ENCODE results near the gene CCNB2.
"Not testable (repeated sequence)": the region's sequence is repeated elsewhere in the genome, so short reads cannot be mapped to it uniquely, and the experiment has no call there.

CCNB2 gene

DNA sequence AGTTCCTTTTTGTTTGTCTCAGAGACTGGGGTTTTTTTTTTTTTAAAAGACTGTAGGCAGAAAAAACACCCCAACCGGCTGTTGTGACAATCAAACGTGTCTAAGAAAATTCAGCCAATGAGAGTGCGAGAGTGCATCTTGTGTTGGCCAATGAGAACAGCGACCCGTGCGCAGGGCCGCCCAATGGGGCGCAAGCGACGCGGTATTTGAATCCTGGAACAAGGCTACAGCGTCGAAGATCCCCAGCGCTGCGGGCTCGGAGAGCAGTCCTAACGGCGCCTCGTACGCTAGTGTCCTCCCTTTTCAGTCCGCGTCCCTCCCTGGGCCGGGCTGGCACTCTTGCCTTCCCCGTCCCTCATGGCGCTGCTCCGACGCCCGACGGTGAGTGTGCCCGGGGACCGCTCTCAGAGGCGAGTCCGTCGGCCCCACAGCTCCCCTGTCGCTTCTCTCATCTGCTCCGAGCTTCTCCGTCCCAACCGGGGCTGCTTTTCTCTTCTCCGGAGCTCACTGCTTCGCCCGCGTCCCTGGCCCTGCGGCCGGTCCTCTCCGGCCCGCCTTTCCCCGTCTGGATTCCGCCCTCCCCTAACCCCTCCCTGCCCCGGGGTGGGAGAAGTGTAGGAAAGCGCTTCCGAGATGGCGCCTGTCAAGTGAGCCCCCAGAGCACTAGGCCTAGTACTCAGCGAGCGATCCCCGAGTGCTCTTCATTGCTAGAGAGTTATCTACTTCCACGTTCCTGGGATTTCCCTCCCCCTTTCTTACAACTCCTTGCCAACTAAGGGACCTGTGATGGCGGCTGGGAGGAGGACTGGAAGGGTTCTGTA is at the start of gene CCNB2:
Gene CCNB2, plus strand, starts transcription at position 235 of the 821 bp plus-strand sequence. Its CDS starts 123 bp downstream, at position 358.
- DNase-seq, result peak; percentile 91 to 96

GRCh38 chr15:59059076-59059597 is 45.8 kb upstream of the CCNB2 start:
- DNase-seq, result no peak

DNA sequence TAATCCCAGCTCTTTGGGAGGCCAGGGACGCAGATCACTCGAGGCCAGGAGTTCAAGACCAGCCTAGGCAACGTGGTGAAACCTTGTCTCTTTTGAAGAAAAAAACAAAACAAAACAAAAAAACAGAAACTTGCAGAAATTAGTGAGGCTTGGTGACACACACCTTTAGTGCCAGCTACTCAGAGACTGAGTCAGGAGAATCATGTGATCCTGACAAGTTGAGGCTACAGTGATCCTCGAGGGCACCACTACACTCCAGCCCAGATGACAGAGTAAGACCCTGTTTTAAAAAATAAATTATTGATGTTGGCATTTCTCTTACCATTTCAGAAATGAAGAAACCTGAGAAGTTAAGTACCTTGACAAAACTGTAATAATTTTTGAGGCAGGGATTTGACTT is 44.6 kb upstream of the CCNB2 start:
- no peak for DNase-seq

- DNase-seq, result no peak
Measured at GRCh38 chr15:59063042-59063441, 41.9 kb upstream of the CCNB2 start.

DNA sequence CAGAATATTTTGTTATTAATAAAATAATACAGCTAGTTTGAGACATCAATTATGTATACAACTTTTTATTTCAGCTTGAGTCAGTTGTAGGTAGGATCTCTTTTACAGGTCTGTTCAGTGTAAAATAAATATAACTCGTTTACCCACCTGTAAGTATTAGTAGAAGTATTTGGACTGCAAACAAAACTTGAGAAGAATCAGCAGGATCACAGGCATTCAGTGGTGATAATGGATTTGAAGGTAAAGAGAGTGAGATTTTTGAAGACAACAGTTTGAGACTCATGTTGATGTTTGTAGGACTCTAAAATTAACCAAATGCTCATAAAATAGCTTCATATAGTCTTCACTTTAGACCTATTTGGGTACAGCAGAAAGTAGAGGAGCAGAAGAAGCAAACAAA is 35.5 kb upstream of the CCNB2 start:
- DNase-seq, result no peak

DNA sequence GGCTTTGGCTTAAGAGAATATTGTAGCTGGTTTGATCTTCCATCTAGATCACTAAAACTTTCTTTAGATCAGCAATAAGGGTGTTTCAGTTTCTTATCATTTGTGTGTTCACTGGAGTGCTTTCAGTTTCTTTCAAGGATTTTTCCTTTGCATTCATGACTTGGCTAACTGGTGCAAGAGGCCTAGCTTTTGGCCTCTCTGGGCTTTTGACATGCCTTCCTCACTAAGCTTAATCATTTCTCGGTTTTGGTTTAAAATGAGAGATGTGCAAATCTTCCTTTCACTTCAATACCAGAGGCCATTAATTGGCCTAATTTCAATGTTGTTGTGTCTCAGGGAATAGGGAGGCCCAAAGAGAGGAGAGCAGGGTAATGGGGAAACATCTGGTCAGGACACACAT is 30.3 kb upstream of the CCNB2 start:
- DNase-seq, result no peak

GRCh38 chr15:59087731-59088130 is 17.2 kb upstream of the CCNB2 start:
- DNase-seq, result no peak

DNA sequence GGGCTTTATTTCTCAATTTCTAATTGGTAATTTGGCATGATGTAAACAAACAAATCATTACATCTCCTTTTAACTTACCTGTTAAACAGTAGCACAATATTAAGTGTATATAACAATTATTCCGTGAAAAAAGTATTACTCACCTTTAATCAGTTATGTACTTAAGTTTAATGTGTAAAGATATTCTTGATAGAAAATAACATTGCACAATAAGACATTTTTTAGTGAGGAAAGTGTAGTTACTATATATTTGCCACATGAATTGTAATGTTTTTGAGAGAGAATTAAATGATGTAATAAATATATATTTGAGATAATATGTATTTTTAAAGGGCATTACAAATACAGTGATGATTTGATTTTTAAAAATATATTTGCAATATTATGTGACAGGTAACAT is 10.9 kb upstream of the CCNB2 start:
- DNase-seq, result no peak

DNA sequence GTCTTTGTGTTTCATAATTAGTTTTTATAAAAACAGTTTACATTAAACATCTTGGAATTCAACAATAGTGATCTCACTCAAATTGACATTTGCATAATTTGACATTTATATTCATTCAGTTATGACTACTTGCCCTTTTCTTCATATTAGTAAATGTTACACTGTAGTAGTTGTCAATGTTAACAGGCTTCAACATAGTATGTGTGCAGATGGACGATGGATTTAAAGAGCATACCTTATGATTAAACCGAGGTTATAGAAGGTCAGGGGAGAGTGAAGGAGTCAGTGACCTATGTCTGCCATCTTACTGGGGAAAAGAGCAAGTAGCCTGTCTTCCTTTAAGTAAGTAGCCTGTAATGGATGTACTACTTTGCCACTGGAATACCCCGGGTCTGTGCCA is 8.5 kb upstream of the CCNB2 start:
- DNase-seq, result no peak

GRCh38 chr15:59099162-59099685 is 5.7 kb upstream of the CCNB2 start:
- DNase-seq, result no peak

DNA sequence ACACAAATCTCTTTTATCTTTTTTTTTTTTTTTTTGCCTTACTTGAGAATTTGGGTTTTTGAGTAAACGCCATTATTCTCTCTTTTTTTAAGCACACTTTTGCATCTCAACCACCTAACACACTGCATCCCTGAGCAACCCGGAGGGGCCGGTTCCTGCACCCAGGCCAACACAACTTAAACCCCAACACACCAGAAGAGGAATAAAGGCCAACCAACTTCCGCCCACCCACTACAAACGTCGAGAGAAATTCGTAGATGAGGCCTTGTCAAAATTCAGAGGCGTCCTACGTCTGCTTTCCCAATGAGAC is 389 bp upstream of the CCNB2 start:
- no peak for DNase-seq

DNA sequence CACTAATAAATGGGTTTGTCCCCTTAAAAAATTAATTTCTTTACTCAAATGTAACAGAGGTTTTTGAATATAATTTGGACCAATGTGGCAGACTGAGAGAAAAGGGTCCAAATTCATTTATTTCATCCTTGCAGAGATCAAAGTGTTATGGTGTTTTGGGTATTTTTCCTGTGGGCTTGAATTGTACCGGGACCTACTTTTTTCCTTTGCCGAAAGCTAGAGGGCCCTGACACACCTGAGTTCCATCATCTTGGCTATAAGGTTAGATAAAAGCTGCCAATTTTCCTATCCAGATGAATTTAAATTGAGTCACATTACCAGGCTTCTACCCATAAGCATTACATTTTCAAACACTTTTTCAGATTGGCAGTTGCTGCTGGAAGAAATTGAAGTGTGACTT is 908 bp downstream of the CCNB2 start:
- peak in 1 of 2 experiments; percentile 19 for DNase-seq

- DNase-seq, result no peak
Measured at GRCh38 chr15:59111251-59111650, 6.3 kb downstream of the CCNB2 start.

DNA sequence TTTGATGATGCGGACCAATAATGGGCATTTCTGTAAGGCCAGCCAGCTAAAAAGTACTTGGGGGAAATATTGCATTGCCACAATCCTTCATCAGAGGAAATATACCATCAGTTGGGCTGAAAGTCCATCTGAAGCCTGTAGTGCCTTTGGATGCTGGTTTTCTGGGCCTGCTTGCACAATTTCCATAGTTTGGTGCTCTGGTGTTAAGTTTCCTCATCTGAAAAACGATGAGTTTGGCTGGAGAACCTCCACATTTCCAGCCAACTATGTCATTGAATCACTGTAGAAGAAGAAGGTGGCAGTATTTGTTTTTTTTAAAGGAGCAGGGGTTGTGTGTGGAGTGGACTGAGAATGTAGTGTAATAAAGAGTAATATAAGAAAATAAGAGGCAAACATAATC is 10.1 kb downstream of the CCNB2 start:
- no peak for DNase-seq

- no peak for DNase-seq
Measured at GRCh38 chr15:59116141-59116540, 11.2 kb downstream of the CCNB2 start.

DNA sequence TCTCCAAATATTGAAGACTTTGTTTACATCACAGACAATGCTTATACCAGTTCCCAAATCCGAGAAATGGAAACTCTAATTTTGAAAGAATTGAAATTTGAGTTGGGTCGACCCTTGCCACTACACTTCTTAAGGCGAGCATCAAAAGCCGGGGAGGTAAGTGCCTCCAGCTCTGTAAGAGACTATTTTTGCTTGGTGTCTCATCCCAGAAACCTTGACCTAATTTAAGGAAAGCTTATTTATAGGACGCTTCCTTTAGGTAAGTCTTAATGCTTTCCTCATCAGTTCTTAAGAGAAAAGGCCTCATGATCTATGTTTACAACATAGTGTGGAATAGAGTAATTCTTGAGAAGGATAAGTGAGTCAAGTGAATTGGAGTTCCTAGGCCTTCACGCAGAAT is 11.8 kb downstream of the CCNB2 start:
- no peak for DNase-seq

DNA sequence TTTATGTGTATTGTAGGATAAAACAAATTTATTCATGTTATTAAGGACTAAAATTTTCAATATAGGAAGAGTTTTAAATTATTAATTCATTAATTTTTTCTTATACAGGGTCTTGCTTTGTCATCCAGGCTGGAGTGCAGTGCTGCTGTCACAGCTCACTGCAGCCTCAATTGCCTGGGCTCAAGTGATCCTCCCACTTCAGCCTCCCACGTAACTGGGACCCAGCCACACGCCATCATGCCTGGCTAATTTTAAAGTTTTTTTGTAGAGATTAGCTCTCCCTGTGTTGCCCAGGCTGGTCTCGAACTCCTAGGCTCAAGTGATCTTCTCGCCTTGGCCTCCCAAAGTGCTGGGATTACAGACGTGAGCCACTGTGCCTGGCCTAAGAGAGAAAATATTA is 14.7 kb downstream of the CCNB2 start:
- DNase-seq, result no peak

DNA sequence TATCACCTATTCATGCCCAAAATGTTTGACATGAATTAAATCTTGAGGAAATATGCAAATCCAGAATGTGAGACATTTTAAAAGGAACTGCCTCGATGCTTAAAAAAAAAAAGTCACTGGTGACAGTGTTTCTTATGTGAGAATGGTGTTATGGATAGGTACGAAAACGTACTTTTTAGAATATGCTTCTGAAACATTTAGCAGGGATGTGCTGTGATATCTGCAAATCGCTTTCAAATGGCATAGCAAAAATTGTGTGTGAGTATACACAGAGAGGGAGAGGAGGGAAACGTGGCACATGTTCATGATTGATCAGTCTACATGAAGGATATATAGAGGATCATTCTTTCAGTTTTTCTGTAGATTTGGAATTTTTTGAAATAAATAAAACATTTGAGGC is 16.0 kb downstream of the CCNB2 start:
- no peak for DNase-seq

DNA sequence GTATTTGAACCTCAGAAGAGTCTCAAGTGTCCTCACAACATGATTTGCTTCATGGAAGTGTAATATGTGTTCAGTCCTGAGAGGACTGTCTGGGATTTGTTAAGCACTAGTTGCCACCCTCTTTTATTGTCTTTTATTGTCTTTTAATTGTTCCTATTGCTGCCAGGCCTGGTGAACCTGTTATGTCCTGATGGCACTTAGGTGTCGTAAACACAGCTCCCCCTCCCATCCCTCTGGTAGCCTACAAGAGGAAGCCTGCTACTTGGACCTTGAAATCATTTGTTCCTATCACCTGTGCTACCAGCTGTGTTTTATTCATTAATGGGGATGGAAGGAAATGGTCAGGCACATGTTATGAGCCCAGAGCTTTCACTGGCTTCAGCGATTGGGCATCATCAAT is 19.3 kb downstream of the CCNB2 start:
- no peak for DNase-seq

DNA sequence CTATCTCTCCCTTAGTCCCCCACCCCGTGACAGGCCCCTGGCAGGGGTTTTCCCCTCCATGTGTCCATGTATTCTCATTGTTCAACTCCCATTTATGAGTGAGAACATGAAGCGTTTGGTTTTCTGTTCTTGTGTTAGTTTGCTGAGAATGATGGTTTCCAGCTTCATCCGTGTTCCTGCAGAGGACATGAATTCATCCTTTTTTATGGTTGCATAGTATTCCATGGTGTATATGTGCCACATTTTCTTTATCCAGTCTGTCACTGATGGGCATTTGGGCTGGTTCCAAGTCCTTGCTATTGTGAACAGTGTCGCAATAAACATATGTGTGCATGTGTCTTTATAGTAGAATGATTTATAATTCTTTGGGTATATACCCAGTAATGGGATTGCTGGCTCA is 20.7 kb downstream of the CCNB2 start:
- not testable (repeated sequence) for DNase-seq

DNA sequence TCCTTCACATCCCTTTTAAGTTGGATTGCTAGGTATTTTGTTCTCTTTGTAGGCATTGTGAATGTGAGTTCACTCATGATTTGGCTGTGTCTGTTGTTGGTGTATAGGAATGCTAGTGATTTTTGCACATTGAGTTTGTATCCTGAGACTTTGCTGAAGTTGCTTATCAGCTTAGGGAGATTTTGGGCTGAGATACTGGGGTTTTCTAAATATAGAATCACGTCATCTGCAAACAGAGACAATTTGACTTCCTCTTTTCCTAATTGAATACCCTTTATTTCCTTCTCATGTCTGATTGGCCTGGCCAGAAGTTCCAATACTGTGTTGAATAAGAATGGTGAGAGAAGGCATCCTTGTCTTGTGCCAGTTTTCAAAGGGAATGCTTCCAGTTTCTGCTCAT is 22.3 kb downstream of the CCNB2 start:
- DNase-seq, result not testable (repeated sequence)

GRCh38 chr15:59131456-59131855 is 26.5 kb downstream of the CCNB2 start:
- DNase-seq, result no peak

- no peak for DNase-seq
Measured at GRCh38 chr15:59131969-59132562, 27.1 kb downstream of the CCNB2 start.

DNA sequence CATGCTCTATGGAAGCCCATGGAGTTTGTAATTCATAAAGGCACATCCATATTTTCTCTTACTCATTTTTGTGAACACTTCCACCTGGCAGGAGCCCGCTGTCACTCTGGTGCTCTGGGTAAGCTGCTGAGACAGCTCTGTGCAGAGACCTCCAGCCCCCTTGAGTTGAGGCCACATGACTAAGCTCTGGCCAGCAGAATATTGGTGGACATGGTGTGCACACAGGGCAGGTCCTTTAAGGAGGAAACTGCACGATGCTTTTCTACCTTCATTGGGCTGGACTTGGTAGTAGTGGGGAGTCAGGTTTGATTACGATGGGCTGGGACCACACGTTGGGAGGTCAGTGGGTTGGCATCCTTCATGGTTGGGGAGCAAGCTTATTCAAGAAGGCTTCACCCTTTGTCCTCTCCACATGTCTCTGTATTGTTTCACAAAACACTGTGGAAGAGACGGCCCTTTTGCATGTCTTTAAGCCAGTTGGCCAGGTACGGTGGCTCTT is 29.0 kb downstream of the CCNB2 start:
- DNase-seq, result no peak

Data from NCI-H2081 (cell line).